ENCODE data around the gene OR2F2. TPM values are rescaled to one million over a fixed set of nuclear protein-coding genes. Genes with fewer than 3 reads are reported as not detected.

Gene OR2F2
- total RNA-seq, 1 donor from 2014 or later = not detected

DNA sequence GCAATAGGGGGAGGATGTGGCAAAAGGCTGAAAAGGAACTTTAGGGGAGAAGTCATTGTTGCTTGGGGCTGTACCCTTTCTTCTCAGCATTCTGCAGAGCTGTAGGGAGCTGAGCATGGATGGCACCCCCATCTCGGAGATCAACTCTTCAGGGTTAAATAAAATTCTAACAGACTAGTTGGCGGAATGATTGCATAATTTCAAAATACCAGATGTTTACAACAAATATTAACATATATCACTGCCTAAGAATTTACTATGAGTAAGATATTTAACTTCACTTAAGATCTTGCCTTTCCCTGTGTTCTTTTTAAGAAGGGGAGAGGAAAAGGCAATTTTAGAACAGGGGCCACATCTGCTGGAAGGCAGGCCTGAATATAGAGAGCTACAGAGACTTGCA, 19.1 kb downstream of the OR2F2 start:
- no peak overlapping the region for H3K27ac ChIP-seq

DNA sequence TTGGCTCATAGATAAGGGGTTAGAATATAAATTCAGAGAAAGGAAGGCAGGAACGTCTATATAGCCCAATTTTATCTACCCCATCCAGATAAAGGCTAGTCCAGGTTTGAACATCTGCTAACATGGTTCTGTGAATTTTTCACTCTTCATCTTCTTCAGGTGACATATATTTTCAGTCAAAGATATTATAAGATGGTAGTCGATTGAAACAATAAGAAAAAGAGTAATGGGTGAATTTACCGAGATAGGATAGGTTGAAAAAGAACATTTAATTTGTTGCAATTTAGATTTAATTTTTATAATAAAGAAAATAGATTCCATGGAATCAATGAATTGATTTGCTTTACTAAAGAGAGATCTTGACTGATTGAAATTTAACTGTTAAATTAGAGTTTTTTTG, 19.5 kb downstream of the OR2F2 start, which contains the start of gene OR2F1:
Gene OR2F1, plus strand, starts transcription at position 301 of the 400 bp plus-strand sequence. CDS start 5,127 bp downstream, outside the sequence.
- no peaks in the 10 kb centered on the region for H3K36me3 ChIP-seq
- no peak for DNase-seq (ENCODE audit: low spot score in 2 of 2)
- H3K4me1 ChIP-seq = peaks cover 0 to 6% of the 10 kb centered on the region in 2 donors
- intact Hi-C loops (cut with DNase I) = loop anchor here (10.0 kb wide), 1 partner anchor 50 kb away; the partner anchor contains the start of gene OR6B1
- H3K9me3 ChIP-seq = no peaks in the 10 kb centered on the region
- TF ChIP-seq, protein P1, sequence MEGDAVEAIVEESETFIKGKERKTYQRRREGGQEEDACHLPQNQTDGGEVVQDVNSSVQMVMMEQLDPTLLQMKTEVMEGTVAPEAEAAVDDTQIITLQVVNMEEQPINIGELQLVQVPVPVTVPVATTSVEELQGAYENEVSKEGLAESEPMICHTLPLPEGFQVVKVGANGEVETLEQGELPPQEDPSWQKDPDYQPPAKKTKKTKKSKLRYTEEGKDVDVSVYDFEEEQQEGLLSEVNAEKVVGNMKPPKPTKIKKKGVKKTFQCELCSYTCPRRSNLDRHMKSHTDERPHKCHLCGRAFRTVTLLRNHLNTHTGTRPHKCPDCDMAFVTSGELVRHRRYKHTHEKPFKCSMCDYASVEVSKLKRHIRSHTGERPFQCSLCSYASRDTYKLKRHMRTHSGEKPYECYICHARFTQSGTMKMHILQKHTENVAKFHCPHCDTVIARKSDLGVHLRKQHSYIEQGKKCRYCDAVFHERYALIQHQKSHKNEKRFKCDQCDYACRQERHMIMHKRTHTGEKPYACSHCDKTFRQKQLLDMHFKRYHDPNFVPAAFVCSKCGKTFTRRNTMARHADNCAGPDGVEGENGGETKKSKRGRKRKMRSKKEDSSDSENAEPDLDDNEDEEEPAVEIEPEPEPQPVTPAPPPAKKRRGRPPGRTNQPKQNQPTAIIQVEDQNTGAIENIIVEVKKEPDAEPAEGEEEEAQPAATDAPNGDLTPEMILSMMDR (IDR thresholded peaks at IDR 0.05) = no peak
- H3K4me3 ChIP-seq = no peak within 1 kb of the TSS
- no peak within 1 kb of the TSS for H3K27ac ChIP-seq
- H3K27me3 ChIP-seq = no peaks in the 10 kb centered on the region

More for the DNA sequence above, 19.1 kb downstream of the OR2F2 start:
- Histone ChIP-seq H3K9me3 (no peaks in the 10 kb centered on the region), H3K4me1 (peaks cover 0 to 6% of the 10 kb centered on the region in 2 donors), H3K27me3 (no peaks in the 10 kb centered on the region), H3K36me3 (no peaks in the 10 kb centered on the region), H3K4me3 (no peak overlapping the region)
- TF ChIP-seq, protein P1 (IDR thresholded peaks at IDR 0.05) = no peak
- intact Hi-C loops (cut with DNase I) = loop anchor here (10.0 kb wide), 1 partner anchor 51 kb away; the partner anchor contains the start of gene OR6B1
- no peak for DNase-seq (ENCODE audit: low spot score in 2 of 2)

DNA sequence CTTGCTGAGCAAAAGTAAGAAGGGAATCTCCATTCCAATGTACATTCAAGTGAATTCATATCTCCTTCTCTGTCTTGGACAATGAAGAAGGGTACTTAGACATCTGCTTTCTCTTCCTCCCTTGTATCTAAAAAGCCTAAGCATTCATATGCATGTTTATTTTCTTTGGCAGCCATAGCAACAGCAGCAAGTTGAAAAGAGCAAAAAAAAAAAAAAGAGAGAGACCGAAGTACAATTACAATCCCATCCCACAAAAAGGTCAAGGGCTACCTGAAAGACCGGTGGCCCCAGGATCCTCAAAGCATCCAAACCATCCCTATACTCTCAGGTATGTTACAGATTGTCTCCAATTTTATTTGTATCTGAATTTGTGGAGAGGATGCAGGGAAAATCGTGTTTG, 23.7 kb downstream of the OR2F2 start:
- no peak overlapping the region for H3K4me3 ChIP-seq
- H3K27me3 ChIP-seq = no peaks in the 10 kb centered on the region
- DNase-seq (ENCODE audit: low spot score in 2 of 2) = no peak
- no peaks in the 10 kb centered on the region for H3K9me3 ChIP-seq
- no peak overlapping the region for H3K27ac ChIP-seq
- H3K4me1 ChIP-seq = peaks cover 0 to 2% of the 10 kb centered on the region in 2 donors
- TF ChIP-seq, protein P1 (IDR thresholded peaks at IDR 0.05) = no peak
- H3K36me3 ChIP-seq = no peaks in the 10 kb centered on the region
- intact Hi-C loops (cut with DNase I) = loop anchor here (10.0 kb wide), 1 partner anchor 46 kb away; the partner anchor contains the start of gene OR6B1

DNA sequence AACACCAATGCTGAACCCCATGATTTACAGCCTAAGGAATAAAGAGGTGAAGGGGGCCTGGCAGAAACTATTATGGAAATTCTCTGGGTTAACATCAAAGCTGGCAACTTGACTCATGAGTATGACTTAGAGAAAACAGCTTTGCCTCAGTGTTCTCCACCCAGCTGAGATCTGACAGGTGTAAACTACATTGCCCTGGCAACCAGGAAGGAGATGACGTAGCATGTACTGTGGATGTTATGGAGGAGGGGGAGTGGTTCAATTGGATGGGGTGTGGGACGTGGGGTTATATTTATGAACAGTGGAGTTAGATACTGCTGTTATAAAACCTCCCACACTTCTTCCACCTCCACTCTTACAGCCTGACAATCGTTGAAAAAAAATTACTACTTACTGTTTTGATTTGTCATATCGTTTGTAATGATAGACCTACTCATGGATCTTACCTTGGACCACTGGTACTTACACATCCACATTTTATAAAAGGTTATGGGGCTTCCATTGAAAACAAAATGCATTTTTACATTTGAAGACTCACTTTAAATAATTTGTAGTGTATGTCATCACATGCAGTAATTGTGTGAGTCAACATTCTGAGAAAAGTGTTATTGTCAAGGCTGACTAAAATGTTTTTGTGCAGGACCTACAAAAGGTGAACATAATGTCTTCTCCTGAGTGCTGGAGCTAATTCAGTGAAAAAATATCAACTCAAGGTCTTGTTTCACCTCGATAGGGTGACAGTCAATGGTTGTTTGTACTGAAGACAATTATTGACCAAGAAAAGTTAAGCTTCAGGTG, 26.0 kb downstream of the OR2F2 start:
- intact Hi-C loops (cut with DNase I) = no loop called here
- TF ChIP-seq, protein P1 (IDR thresholded peaks at IDR 0.05) = no peak
- DNase-seq (ENCODE audit: low spot score in 2 of 2) = no peak

DNA sequence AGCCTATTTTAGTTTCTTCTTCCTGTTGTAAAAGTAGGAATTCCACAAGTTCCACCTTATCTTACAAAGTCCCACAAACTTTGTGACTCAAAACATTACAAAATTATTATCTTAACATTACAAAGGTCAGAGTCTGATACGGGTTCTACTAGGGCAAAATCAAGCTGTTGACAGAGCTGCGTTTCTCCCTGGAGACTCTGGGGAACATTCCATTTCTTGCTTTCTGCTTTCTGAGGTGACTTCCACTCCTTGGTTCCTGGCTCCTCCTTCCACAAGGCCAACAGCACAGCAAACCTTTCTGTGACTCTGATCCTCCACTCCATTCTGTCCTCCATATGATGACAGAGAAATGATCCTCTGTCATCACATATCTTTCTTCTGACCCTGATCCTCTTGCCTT, 30.2 kb downstream of the OR2F2 start:
- H3K27me3 ChIP-seq = no peaks in the 10 kb centered on the region
- H3K4me3 ChIP-seq = no peak overlapping the region
- TF ChIP-seq, protein P1 (IDR thresholded peaks at IDR 0.05) = no peak
- H3K27ac ChIP-seq = no peak overlapping the region
- intact Hi-C loops (cut with DNase I) = no loop called here
- no peak for DNase-seq (ENCODE audit: low spot score in 2 of 2)
- no peaks in the 10 kb centered on the region for H3K4me1 ChIP-seq
- H3K36me3 ChIP-seq = no peaks in the 10 kb centered on the region
- no peaks in the 10 kb centered on the region for H3K9me3 ChIP-seq

More for the DNA sequence above, 26.0 kb downstream of the OR2F2 start:
- H3K36me3 ChIP-seq = no peaks in the 10 kb centered on the region
- no peak overlapping the region for H3K27ac ChIP-seq
- no peak overlapping the region for H3K4me3 ChIP-seq
- H3K27me3 ChIP-seq = no peaks in the 10 kb centered on the region
- no peaks in the 10 kb centered on the region for H3K4me1 ChIP-seq
- H3K9me3 ChIP-seq = no peaks in the 10 kb centered on the region
